AG10803 (cell line): Measurements from ENCODE around the gene RASAL2.
A peak's percentile ranks its signal among the peaks of the same experiment; 100 is the strongest.

Experiments
- DNase-seq: peaks from one replicate; pipeline ENCODE4 v3.0.0; 2010; ENCODE audit warnings: low read depth
- H3K4me3 ChIP-seq: 2 replicates; pipeline ENCODE4 v1.5.1; 2011; ENCODE audit warnings: mild to moderate bottlenecking, low read length, control low read depth
- CTCF ChIP-seq: conservative IDR thresholded peaks from 2 replicates; pipeline ENCODE4 v1.5.1; 2011; ENCODE audit warnings: mild to moderate bottlenecking, low read length, control low read depth, inconsistent platforms

RASAL2 gene

GRCh38 chr1:178098262-178098661 is 4.4 kb downstream of the RASAL2 start:
- no peak for TF ChIP-seq CTCF
- no peak for DNase-seq
- no peak overlapping the region for H3K4me3 ChIP-seq

- H3K4me3 ChIP-seq: no peak overlapping the region
- TF ChIP-seq CTCF: no peak
- no peak for DNase-seq
Measured at GRCh38 chr1:178101266-178101630, 7.3 kb downstream of the RASAL2 start.

- no peak overlapping the region for H3K4me3 ChIP-seq
- TF ChIP-seq CTCF: no peak
- DNase-seq: peak; percentile 64
Measured at GRCh38 chr1:178101654-178102053, 7.8 kb downstream of the RASAL2 start.

GRCh38 chr1:178102218-178102617 is 8.3 kb downstream of the RASAL2 start:
- no peak for TF ChIP-seq CTCF
- H3K4me3 ChIP-seq: no peak overlapping the region
- DNase-seq: no peak

GRCh38 chr1:178107823-178108222 is 13.9 kb downstream of the RASAL2 start:
- DNase-seq: no peak
- TF ChIP-seq CTCF: no peak
- H3K4me3 ChIP-seq: no peak overlapping the region

GRCh38 chr1:178109348-178110143 is 15.6 kb downstream of the RASAL2 start:
- no peak for TF ChIP-seq CTCF
- no peak overlapping the region for H3K4me3 ChIP-seq
- no peak for DNase-seq

- H3K4me3 ChIP-seq: no peak overlapping the region
- no peak for DNase-seq
- TF ChIP-seq CTCF: no peak
Measured at GRCh38 chr1:178115260-178115659, 21.4 kb downstream of the RASAL2 start.
